ENCODE data around the gene SLC5A6. TPM values are rescaled to one million over a fixed set of nuclear protein-coding genes. Genes with fewer than 3 reads are reported as not detected.

Gene SLC5A6
- total RNA-seq, 1 experiment from 2014 or later, result 111 TPM

DNA sequence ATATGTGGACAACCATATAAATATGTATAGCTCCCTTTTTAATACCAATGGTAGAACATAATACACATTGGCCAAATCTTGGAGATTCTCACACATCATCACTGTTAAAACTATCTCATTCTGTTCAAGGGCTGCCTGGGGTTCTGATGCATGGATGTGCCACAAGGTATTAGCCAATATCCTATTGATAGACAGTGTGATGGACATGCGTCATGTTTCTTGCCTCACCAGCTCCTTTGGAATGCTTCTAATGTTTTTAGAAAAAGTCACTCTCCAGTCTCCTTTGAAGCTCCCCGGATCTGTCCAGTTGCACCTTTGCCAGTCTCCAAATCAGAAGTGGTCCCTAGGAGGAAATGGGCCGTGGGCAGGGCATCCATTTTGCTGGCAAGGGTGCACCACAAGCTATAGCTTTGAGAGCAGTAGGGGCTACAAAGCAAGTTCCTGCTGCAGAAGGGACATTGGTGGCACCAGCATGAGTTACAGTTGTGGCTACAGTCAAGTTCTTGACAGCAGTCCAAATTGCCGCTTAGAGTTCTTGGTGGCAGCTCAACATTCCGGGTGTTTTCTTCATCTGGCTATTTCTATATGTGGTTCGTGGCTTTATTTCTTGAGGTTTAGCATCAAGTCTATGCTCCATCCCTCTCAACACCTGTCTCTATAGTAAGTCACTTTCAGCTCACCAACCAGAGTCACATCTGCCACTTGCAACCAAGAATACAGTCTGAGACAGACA lies 25.3 kb downstream of the SLC5A6 start:
- DNase-seq (ENCODE audit: low spot score) (no peak), ATAC-seq (no peak)
- CTCF ChIA-PET, result interaction anchor here (1.4 to 4.1 kb wide), 3 partner anchors 17 to 117 kb away, joined by 4 to 19 read pairs (median 5); no protein-coding TSS in a partner anchor
- Mint-ChIP-seq H3K4me3 (no peak overlapping the region), H3K27me3 (ENCODE audit: low read depth) (peaks cover 6% of the 10 kb centered on the region), H3K4me1 (no peaks in the 10 kb centered on the region), H3K27ac (no peak overlapping the region), H3K9me3 (0 out of 2 replicates have a peak, but pooled peaks cover 5% of the 10 kb centered on the region), H3K36me3 (no peaks in the 10 kb centered on the region)
- TF ChIP-seq, protein P1, sequence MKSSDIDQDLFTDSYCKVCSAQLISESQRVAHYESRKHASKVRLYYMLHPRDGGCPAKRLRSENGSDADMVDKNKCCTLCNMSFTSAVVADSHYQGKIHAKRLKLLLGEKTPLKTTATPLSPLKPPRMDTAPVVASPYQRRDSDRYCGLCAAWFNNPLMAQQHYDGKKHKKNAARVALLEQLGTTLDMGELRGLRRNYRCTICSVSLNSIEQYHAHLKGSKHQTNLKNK (CRISPR knock-in tag; IDR thresholded peaks at IDR 0.05), result no peak
- TF ChIP-seq, protein P2, sequence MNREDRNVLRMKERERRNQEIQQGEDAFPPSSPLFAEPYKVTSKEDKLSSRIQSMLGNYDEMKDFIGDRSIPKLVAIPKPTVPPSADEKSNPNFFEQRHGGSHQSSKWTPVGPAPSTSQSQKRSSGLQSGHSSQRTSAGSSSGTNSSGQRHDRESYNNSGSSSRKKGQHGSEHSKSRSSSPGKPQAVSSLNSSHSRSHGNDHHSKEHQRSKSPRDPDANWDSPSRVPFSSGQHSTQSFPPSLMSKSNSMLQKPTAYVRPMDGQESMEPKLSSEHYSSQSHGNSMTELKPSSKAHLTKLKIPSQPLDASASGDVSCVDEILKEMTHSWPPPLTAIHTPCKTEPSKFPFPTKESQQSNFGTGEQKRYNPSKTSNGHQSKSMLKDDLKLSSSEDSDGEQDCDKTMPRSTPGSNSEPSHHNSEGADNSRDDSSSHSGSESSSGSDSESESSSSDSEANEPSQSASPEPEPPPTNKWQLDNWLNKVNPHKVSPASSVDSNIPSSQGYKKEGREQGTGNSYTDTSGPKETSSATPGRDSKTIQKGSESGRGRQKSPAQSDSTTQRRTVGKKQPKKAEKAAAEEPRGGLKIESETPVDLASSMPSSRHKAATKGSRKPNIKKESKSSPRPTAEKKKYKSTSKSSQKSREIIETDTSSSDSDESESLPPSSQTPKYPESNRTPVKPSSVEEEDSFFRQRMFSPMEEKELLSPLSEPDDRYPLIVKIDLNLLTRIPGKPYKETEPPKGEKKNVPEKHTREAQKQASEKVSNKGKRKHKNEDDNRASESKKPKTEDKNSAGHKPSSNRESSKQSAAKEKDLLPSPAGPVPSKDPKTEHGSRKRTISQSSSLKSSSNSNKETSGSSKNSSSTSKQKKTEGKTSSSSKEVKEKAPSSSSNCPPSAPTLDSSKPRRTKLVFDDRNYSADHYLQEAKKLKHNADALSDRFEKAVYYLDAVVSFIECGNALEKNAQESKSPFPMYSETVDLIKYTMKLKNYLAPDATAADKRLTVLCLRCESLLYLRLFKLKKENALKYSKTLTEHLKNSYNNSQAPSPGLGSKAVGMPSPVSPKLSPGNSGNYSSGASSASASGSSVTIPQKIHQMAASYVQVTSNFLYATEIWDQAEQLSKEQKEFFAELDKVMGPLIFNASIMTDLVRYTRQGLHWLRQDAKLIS (CRISPR knock-in tag; IDR thresholded peaks at IDR 0.05; ENCODE audit: borderline replicate concordance), result no peak
- TF ChIP-seq, protein P3, sequence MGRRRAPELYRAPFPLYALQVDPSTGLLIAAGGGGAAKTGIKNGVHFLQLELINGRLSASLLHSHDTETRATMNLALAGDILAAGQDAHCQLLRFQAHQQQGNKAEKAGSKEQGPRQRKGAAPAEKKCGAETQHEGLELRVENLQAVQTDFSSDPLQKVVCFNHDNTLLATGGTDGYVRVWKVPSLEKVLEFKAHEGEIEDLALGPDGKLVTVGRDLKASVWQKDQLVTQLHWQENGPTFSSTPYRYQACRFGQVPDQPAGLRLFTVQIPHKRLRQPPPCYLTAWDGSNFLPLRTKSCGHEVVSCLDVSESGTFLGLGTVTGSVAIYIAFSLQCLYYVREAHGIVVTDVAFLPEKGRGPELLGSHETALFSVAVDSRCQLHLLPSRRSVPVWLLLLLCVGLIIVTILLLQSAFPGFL (CRISPR knock-in tag; IDR thresholded peaks at IDR 0.05; ENCODE audit: borderline replicate concordance), result no peak
- TF ChIP-seq, protein P4, sequence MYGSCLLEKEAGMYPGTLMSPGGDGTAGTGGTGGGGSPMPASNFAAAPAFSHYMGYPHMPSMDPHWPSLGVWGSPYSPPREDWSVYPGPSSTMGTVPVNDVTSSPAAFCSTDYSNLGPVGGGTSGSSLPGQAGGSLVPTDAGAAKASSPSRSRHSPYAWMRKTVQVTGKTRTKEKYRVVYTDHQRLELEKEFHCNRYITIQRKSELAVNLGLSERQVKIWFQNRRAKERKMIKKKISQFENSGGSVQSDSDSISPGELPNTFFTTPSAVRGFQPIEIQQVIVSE (CRISPR knock-in tag; IDR thresholded peaks at IDR 0.05; ENCODE audit: borderline replicate concordance), result no peak
- TF ChIP-seq, protein P5, sequence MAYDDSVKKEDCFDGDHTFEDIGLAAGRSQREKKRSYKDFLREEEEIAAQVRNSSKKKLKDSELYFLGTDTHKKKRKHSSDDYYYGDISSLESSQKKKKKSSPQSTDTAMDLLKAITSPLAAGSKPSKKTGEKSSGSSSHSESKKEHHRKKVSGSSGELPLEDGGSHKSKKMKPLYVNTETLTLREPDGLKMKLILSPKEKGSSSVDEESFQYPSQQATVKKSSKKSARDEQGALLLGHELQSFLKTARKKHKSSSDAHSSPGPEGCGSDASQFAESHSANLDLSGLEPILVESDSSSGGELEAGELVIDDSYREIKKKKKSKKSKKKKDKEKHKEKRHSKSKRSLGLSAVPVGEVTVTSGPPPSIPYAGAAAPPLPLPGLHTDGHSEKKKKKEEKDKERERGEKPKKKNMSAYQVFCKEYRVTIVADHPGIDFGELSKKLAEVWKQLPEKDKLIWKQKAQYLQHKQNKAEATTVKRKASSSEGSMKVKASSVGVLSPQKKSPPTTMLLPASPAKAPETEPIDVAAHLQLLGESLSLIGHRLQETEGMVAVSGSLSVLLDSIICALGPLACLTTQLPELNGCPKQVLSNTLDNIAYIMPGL (CRISPR knock-in tag; IDR thresholded peaks at IDR 0.05), result no peak
- TF ChIP-seq, protein P6, sequence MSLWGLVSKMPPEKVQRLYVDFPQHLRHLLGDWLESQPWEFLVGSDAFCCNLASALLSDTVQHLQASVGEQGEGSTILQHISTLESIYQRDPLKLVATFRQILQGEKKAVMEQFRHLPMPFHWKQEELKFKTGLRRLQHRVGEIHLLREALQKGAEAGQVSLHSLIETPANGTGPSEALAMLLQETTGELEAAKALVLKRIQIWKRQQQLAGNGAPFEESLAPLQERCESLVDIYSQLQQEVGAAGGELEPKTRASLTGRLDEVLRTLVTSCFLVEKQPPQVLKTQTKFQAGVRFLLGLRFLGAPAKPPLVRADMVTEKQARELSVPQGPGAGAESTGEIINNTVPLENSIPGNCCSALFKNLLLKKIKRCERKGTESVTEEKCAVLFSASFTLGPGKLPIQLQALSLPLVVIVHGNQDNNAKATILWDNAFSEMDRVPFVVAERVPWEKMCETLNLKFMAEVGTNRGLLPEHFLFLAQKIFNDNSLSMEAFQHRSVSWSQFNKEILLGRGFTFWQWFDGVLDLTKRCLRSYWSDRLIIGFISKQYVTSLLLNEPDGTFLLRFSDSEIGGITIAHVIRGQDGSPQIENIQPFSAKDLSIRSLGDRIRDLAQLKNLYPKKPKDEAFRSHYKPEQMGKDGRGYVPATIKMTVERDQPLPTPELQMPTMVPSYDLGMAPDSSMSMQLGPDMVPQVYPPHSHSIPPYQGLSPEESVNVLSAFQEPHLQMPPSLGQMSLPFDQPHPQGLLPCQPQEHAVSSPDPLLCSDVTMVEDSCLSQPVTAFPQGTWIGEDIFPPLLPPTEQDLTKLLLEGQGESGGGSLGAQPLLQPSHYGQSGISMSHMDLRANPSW (CRISPR knock-in tag; conservative IDR thresholded peaks at IDR 0.05; ENCODE audit: low read depth), result no peak
- TF ChIP-seq NR1H2 (CRISPR knock-in tag; IDR thresholded peaks at IDR 0.05) (no peak), ZNF219 (CRISPR knock-in tag; IDR thresholded peaks at IDR 0.05; ENCODE audit: borderline replicate concordance) (no peak), RELA (CRISPR knock-in tag; IDR thresholded peaks at IDR 0.05; ENCODE audit: borderline replicate concordance) (no peak)
- POLR2A ChIA-PET, result interaction anchor here (0.7 kb wide), 1 partner anchor 262 kb away, joined by 5 read pairs; no protein-coding TSS in a partner anchor

DNA sequence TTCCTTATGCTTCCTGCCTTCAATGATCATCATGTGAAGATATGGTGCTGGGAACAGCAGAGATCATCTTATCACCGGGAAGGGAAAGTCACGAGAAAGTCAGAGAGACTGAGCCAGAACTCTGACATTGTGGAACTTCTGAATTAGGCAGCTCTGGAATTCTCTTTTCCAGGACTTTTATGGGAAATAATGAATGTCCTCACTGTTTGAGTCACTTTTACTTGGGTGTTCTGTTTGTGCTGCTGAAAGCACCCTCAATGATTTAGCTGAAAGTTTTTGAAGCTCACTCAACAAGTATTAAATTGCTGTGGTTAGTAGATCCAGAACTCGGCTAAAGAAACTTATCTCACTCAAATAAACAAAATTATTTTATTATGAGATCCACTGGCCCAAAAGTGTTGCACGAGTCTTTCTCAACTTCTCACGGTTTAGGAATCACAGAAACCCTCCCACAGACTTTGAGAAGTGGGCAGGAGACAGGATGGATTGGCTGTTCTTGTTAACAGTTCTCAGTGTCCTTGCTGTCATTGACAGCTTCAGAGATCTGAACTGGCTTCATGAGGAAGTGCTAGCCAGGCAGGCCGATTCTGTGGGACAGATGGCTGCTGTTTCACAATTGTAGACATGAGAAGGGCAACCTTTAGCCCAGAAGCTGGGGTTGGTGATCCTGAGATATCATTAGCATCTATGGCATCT lies 26.6 kb downstream of the SLC5A6 start:
- DNase-seq (ENCODE audit: low spot score), result no peak
- no peak for ATAC-seq
- Mint-ChIP-seq H3K4me3 (no peak overlapping the region), H3K27me3 (ENCODE audit: low read depth) (peaks cover 6% of the 10 kb centered on the region), H3K9me3 (0 out of 2 replicates have a peak, but pooled peaks cover 5% of the 10 kb centered on the region), H3K4me1 (no peaks in the 10 kb centered on the region), H3K27ac (no peak overlapping the region), H3K36me3 (no peaks in the 10 kb centered on the region)
- POLR2A ChIA-PET, result no interaction called here
- CTCF ChIA-PET, result interaction anchor here (0.6 to 4.1 kb wide), 4 partner anchors 15 to 148 kb away, joined by 3 to 19 read pairs (median 4); no protein-coding TSS in a partner anchor
- TF ChIP-seq PRRX2 (CRISPR knock-in tag; IDR thresholded peaks at IDR 0.05) (no peak), GABPB1 (CRISPR knock-in tag; IDR thresholded peaks at IDR 0.05) (peak; percentile 46; the same call in 1 of the 2 replicates)

Measured in WTC11 (cell line).